HG02623 (cell line): ENCODE results near the gene KCNJ2.
A peak's percentile ranks its signal among the peaks of the same experiment; 100 is the strongest.

Source experiments
- ATAC-seq: cut with Tn5 transposase; IDR thresholded peaks from one replicate; pipeline ENCODE4 v1.9.1; 2021; ENCODE audit warnings: moderate library complexity; ENCODE audit not compliant: unreplicated experiment

Gene KCNJ2

DNA sequence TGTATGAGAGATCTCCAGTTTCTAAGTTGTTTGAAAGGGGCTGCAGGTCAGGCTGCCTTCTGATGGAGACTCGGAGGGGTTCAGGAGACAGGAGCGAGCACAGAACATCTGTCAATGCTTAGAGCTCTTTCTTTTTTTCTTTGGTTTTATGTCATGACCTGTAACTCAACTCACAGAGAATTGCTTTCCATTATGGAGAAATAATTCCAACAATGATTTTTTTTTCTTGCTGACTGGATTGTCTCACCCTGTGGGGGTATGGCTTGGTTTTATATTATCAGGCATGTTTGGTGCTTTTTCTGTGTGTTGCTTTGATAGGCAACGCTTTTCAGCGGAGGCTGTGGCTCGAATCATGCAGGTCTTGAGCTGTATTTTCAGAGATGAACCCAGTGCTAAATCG, 10.7 kb upstream of the KCNJ2 start:
- no peak for ATAC-seq

DNA sequence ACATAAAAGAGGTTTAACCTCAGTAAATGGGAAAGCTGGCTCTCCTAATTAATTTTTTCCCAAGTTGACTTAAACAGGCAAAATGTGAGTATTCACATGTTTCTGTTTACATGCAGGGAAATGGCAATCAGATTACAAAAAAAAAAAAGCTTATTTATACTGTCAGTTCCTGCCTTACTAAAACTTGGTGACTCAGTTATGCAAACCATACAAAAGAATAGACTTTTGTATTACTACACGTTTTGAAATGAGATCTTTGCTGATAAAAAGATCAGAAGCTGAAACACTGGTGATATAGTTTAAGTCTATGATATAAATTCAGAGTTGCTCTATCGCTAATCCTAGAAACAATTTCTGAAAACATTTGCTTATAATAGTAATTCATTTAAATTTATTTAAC, 9.4 kb upstream of the KCNJ2 start:
- ATAC-seq = no peak

GRCh38 chr17:70161519-70161918, 7.8 kb upstream of the KCNJ2 start:
- no peak for ATAC-seq

DNA sequence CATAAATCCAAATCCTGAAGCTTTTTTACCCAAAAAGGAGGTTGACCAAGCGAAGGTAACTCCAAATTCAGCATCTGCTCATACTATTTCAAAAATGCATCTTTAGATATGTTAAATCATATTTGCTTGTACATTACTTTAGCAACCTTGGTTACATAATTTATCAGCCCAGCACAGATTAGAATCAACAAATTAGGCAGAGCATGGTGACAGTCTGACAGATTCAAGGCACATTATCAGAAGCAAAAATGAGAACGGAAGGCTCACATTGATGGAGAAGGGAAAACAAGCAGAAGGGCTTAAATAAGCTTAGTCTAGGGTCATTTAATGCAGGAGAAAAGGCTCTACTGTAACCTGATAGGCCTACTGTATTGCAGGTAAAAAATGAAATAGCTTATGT, 3.9 kb upstream of the KCNJ2 start:
- no peak for ATAC-seq

- no peak for ATAC-seq
Measured at GRCh38 chr17:70166615-70167014, 2.7 kb upstream of the KCNJ2 start.

DNA sequence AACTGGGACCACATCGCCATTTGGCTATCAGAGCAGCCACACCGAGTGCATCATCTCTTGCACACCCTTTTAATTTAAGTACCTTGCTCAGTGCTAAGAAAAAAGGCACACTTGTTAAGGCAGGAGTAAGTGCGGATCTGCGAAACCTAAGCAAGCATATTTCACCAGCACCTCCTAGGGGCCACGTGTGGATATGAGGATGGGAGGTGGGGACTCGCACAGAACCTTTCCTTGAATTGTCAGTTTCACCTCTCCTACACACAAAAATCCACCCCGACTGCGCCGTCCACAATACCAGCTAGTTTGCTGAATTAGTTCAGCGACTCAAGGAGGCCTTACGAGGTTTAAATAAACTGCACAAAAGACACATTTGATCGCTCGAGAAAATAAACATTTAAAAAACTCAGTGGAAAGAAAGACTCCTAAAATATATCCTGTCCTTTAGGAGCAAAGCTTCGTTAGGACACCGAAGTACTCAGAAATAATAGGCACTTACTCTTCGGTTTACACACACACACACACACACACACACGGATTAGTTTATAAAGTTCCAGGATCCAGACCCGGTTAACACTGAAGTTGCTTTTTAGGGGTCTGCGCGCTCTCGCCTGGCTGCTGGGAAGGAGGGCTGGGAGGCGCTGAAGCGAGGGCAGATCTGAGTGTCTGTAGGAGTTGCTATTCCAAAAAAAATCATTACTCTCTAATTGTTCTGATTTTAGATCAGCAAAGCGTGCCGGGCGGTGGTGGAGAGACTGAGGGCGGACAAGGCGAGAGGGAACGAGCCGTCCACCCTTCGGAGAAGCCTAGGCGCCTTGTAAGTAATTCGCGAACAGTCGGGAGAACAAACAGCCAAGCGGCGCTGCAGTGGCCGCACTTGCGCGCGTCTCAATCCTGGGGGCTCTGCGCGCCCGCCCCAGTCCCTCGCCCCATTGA, 1.0 kb upstream of the KCNJ2 start:
- ATAC-seq = peak; percentile 8

GRCh38 chr17:70169709-70170597, 621 bp downstream of the KCNJ2 start:
- no peak for ATAC-seq

GRCh38 chr17:70171159-70171558, 1.8 kb downstream of the KCNJ2 start:
- no peak for ATAC-seq

DNA sequence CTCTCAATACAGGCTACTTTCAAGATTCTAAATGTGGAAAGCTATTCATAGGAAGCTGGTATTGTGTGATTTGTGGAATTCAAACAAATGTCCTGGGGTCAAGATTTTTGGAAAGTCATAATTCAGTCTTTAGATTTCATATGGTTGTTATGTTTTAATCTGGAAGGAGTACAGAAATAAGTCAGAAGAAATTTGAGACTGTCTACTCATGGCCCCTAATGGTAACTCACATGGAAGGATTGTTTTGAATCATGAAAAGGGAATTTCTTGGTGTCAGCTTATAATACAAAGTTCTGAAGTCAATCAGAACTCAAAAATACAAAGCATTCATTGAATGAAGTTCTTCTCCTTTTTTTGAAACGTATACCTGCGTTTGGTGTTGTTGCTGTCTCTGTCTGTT, 3.1 kb downstream of the KCNJ2 start:
- ATAC-seq = no peak

GRCh38 chr17:70172923-70173322, 3.6 kb downstream of the KCNJ2 start:
- no peak for ATAC-seq

DNA sequence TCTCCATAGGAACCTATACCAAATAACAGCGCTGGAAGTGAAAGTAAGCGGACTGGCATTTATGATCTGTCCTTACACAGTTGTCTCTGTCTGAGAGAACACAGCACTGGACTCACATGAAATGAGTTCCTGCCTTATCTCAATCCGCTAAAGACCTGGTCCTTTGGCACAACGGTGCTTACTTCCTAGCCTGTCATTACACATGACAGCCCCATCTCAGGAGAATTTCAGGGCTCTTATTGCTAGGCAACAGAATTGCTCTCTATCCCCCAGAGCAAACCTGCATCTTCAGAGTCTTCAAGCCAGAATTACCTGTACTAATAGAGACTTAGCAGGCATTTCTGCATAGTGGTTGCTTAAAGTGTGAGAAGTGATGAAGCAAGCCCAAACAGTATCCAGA, 4.3 kb downstream of the KCNJ2 start:
- no peak for ATAC-seq

DNA sequence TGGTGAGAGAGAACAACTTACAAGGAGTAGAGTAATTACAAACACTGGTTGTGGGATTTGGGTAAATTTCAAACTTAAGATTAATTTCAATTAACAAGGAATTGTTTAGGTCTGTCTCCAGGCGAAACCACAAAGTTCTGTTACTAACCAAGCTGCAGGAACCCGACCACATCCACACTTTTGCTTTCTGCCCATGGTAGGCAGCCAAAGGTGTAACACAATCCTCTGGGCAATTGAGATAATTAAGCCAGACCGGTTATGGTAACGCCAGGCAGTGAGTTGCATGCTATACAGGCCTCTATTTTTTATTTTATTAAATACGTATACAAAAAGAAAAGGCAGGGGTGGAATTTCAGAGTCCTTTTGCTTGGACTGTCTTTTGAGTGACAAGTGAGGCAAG, 12.0 kb downstream of the KCNJ2 start:
- ATAC-seq = no peak

DNA sequence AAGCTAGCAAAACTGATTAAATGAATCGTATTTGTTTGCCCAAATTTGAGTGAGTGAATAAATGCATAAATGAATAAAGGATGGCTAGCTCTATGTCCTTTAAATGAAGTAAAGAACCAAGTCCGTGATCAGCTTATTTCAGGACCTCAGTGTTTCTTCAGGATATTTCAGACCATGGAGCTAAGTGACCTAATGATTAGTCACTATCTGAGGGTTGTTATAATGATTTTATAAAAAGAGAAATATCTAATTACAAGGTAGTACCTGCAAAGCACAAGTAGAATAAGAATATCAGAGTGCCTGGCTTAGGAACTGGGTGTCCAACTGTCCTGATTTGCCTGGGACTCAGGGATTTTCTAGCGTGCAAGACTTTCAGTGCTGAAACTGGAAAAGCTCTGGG, 12.5 kb downstream of the KCNJ2 start:
- no peak for ATAC-seq

GRCh38 chr17:70183508-70183907, 14.2 kb downstream of the KCNJ2 start:
- ATAC-seq = no peak

- no peak for ATAC-seq
Measured at GRCh38 chr17:70184207-70184606, 14.9 kb downstream of the KCNJ2 start.

DNA sequence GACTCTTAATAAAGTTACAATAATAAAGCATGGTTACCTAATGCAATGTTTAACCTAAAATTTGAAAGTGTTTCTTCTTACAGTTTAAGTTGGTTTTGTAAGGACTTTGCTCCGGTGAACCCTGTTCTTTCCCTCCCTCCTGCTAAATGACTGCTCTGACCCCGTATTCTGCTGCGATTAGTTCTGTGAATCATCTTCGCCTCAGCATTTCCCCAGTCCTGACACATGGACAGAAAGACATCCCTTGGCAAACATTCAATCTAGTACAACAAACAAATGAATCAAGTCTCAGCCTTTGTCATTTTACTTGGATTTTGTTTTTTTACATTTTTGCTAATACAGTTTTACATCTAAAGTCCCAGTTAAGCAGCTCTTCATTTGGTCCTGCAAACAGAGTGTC, 15.4 kb downstream of the KCNJ2 start:
- no peak for ATAC-seq

- ATAC-seq = no peak
Measured at GRCh38 chr17:70185285-70185684, 16.0 kb downstream of the KCNJ2 start.

DNA sequence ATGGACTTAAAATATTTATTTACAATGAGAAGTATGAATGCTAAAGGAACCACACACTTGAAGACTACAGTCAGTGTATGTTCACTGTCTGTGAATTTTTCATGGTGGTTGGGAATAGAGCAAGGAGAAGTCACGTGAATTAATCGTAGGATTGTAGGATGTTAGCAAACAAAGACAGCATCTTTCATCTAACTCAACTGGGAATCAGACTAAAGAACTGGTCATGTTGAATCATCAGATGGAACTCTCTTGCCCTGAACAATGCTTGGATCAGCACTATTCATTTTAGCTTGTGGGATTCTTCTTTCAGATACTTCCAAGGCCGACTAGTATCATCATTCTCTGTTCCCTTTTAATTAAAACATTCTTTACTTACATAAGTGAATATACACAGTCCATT, 18.1 kb downstream of the KCNJ2 start:
- ATAC-seq = no peak

GRCh38 chr17:70190959-70191805, 21.9 kb downstream of the KCNJ2 start:
- ATAC-seq = no peak

DNA sequence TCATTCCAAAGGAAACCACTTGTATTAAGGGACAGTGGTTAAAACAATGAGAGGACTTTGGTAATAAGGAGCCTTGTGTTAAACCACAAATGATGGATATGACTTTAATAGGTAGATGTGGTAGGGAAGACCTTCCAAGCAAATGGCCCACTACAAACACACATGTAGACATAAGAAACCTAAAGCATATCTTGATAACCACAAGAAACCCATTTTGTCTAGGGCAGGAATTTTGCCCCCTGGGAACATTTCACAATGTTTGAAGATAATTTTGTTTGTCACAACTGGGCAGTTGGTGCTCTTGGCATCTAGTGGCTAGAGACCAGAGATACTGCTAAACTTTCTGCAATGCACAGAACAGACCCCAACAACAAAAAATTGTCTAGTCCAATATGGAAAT, 25.8 kb downstream of the KCNJ2 start:
- no peak for ATAC-seq

- no peak for ATAC-seq
Measured at GRCh38 chr17:70201872-70202419, 32.6 kb downstream of the KCNJ2 start.
